ENCODE results near the gene EIF5. TPM values are rescaled to one million over a fixed set of nuclear protein-coding genes. Genes with fewer than 3 reads are reported as not detected.

The EIF5 gene
- 261 TPM in 2 replicates for total RNA-seq

GRCh38 chr14:103333754-103334643 is at the start of gene EIF5:
EIF5 (plus strand) TSS chr14:103334237; CDS start chr14:103335861, 1,624 bp downstream.
- intact Hi-C loops (cut with micrococcal nuclease) = loop anchor here (1.0 to 5.0 kb wide), 3 partner anchors 51 to 1017 kb away; partner anchors contain the start of genes BAG5, COA8, MARK3 and ZNF839
- peak within 1 kb of the TSS; percentile 89 for H3K4me3 Mint-ChIP-seq (ENCODE audit: low read depth)
- DNase-seq (ENCODE audit: low spot score) = peak; percentile 98
- H3K27me3 Mint-ChIP-seq (ENCODE audit: low read depth) = peaks cover 2% of the 10 kb centered on the region
- no peaks in the 10 kb centered on the region for H3K9me3 Mint-ChIP-seq
- H3K36me3 Mint-ChIP-seq (ENCODE audit: low read depth) = peaks cover 44% of the 10 kb centered on the region
- peaks cover 30% of the 10 kb centered on the region for H3K4me1 Mint-ChIP-seq (ENCODE audit: low read depth)
- peak within 1 kb of the TSS; percentile 97 for H3K27ac Mint-ChIP-seq

DNA sequence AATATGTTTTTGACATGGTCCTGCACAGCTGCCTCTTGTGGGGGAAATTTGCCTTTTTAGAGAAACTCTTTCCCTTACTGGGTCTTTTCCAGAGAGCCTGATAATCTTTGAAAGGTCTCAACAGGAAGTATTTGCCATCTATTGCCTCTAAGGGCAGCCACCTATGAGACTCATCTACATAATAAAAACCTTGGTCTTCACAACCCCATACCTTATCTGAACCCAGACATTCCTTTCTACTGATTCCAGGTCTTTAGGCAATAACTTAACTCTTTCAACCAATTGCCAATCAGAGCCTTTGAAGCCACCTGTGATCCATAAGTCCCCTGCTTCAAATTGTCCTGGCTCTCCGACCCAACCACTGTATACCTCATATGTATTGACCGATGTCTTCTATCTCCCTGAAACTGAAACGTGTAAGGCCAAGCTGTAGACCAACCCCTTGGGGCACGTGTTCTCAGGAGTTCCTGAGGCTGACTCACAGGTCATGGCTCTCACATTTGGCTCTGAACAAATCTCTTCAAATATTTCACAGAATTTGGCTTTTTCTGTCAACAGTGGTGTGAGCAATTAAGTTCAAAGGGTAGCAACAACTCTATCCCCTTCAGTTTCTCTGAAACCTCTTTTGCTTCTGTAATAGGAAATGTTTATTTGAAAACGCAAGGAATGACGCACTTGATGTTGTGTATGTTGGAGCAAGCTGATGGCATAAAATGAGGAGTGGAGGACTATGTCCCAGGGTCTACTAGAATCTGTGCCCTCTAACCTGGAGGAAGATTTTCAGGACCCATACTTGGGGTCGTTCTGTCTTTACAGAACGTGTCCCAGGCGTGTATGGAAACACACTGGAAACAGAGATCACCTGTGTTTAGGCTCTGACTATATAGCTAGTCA is 49.2 kb upstream of the EIF5 start:
- Mint-ChIP-seq H3K36me3 (ENCODE audit: low read depth) (no peaks in the 10 kb centered on the region), H3K4me1 (ENCODE audit: low read depth) (no peaks in the 10 kb centered on the region), H3K4me3 (ENCODE audit: low read depth) (no peak overlapping the region), H3K27ac (no peak overlapping the region), H3K9me3 (no peaks in the 10 kb centered on the region), H3K27me3 (ENCODE audit: low read depth) (peaks cover 38% of the 10 kb centered on the region)
- intact Hi-C loops (cut with micrococcal nuclease) = no loop called here
- no peak for DNase-seq (ENCODE audit: low spot score)

DNA sequence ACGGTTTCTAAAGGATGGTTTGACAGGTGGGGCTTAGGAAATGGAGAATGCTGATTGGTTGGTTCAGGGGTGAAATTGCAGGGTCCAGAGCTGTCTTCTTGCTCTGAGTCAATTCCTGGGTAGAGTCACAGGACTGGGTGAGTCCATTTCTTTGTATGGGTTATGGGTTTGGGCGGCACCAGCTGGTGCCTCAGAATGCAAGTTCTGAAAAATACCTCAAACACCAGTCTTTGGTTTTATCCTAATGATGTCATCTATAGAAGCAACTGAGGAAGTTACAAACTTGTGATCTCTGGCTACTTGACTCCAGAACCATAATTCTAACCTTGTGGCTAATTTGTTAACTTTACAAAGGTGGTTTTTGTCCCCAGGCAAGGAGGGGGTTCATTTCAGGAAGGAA is 47.6 kb upstream of the EIF5 start:
- DNase-seq (ENCODE audit: low spot score) = no peak
- Mint-ChIP-seq H3K27me3 (ENCODE audit: low read depth) (peaks cover 29% of the 10 kb centered on the region), H3K4me3 (ENCODE audit: low read depth) (no peak overlapping the region), H3K27ac (no peak overlapping the region), H3K4me1 (ENCODE audit: low read depth) (no peaks in the 10 kb centered on the region), H3K36me3 (ENCODE audit: low read depth) (no peaks in the 10 kb centered on the region), H3K9me3 (no peaks in the 10 kb centered on the region)
- intact Hi-C loops (cut with micrococcal nuclease) = no loop called here

DNA sequence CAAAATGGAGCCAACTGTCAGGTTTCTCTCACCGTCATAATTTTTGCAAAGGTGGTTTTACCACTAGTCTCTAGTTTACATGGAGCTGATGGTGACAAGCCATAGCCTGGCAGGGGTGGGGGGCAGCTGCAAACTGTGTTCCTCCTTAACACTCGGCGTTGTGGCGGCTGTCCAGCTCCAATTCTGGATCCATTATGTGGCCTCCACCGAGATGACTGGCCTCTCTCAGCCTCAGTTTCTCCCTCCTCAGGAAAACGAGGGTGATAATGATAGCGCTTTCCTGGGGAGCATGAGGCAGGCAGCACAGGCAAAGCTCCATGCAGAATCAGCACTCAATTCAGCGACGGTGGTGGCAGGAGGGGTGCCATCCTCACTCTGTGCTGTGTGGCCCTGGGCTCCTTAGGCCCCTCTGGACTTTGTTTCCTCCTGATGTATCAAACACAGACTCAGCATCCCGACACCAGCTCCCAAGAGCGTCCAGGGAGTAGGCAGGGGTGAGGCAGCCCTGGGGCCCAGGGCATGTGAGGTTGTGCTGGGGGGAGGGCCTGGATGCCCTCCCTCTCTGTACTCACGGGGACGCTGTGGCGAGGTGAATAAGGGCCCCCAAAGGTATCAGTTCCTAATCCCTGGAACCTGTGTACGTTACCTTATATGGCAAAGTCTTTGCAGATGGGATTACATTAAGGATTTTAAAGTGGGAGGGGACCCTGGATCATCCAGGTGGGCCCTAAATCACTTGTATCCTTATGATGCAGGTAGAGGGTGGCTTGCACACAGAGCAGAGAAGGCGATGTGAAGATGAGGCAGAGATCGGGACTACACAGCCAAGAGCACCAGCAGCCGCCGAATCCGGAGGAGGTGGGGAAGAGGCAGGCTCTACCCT is 46.8 kb upstream of the EIF5 start:
- Mint-ChIP-seq H3K4me3 (ENCODE audit: low read depth) (no peak overlapping the region), H3K36me3 (ENCODE audit: low read depth) (no peaks in the 10 kb centered on the region), H3K27ac (no peak overlapping the region), H3K4me1 (ENCODE audit: low read depth) (no peaks in the 10 kb centered on the region), H3K27me3 (ENCODE audit: low read depth) (peaks cover 27% of the 10 kb centered on the region), H3K9me3 (no peaks in the 10 kb centered on the region)
- no peak for DNase-seq (ENCODE audit: low spot score)
- intact Hi-C loops (cut with micrococcal nuclease) = no loop called here

GRCh38 chr14:103288076-103288766 is 45.8 kb upstream of the EIF5 start:
- H3K9me3 Mint-ChIP-seq = no peaks in the 10 kb centered on the region
- H3K36me3 Mint-ChIP-seq (ENCODE audit: low read depth) = no peaks in the 10 kb centered on the region
- H3K27ac Mint-ChIP-seq = no peak overlapping the region
- peaks cover 32% of the 10 kb centered on the region for H3K27me3 Mint-ChIP-seq (ENCODE audit: low read depth)
- peaks cover 3% of the 10 kb centered on the region for H3K4me1 Mint-ChIP-seq (ENCODE audit: low read depth)
- no peak overlapping the region for H3K4me3 Mint-ChIP-seq (ENCODE audit: low read depth)
- intact Hi-C loops (cut with micrococcal nuclease) = no loop called here
- no peak for DNase-seq (ENCODE audit: low spot score)

DNA sequence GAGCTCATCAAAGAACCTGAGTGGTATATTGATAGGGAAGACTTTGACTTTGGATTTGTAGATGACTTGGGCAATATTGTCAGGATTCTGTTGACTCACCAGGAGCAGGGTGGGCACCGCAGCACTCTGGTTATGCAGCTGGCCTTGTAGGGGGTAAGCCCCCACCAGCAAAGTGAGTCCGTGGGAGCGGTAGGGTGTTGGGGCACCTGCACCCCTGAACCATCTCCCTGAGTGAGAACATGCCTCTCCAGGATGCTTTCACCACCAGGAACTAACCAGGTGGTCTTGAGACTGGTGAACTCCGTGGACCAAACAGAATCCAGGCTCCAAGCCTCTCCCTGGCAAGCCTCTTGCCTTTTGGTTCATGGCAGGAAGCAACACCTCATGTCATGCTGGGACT is 44.0 kb upstream of the EIF5 start:
- Mint-ChIP-seq H3K27ac (no peak overlapping the region), H3K36me3 (ENCODE audit: low read depth) (no peaks in the 10 kb centered on the region), H3K27me3 (ENCODE audit: low read depth) (peaks cover 28% of the 10 kb centered on the region), H3K4me3 (ENCODE audit: low read depth) (no peak overlapping the region), H3K4me1 (ENCODE audit: low read depth) (peaks cover 3% of the 10 kb centered on the region), H3K9me3 (no peaks in the 10 kb centered on the region)
- intact Hi-C loops (cut with micrococcal nuclease) = no loop called here
- DNase-seq (ENCODE audit: low spot score) = no peak

DNA sequence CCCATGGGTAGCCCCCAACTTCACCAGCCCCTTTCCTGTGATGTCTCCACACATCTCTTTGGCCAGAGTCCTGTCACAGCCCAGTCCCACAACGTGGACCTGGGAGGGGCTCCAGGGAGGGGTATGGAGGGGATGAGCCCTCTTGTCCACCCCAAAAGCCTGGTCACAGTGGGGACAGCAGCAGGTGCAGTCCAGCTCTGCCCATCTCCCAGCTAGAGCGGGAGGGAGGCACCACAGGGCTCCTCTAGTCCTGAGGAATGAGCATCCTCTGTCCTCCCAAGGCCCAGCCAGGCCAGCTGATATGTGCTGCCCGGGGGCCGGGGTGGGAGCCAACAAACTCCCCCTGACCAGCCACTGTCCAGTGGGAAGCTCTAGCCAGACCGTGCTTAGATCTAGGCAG is 43.5 kb upstream of the EIF5 start:
- H3K36me3 Mint-ChIP-seq (ENCODE audit: low read depth) = no peaks in the 10 kb centered on the region
- H3K4me1 Mint-ChIP-seq (ENCODE audit: low read depth) = peaks cover 3% of the 10 kb centered on the region
- no peak overlapping the region for H3K4me3 Mint-ChIP-seq (ENCODE audit: low read depth)
- intact Hi-C loops (cut with micrococcal nuclease) = no loop called here
- no peak for DNase-seq (ENCODE audit: low spot score)
- no peak overlapping the region for H3K27ac Mint-ChIP-seq
- H3K27me3 Mint-ChIP-seq (ENCODE audit: low read depth) = peaks cover 26% of the 10 kb centered on the region
- no peaks in the 10 kb centered on the region for H3K9me3 Mint-ChIP-seq

DNA sequence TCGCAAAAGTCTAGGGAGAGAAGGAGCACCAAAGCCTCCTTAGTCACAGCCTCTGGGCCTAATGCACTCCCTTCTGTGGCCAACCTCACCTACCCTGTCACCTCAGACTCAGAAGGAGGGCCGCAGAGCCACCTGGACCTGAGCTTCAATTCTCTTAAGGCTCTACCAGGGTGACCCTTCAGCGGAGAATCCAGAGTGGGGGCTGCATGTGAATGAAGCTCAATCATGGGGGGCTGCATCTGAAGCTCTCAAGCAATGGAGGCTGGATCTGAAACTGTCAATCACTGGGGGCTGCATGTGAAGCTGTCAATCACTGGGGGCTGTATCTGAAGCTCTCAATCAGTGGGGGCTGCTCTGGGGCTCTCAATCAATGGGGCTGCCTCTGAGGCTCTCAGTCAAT is 43.1 kb upstream of the EIF5 start:
- no peak overlapping the region for H3K27ac Mint-ChIP-seq
- H3K27me3 Mint-ChIP-seq (ENCODE audit: low read depth) = peaks cover 26% of the 10 kb centered on the region

GRCh38 chr14:103292426-103293374 is 41.3 kb upstream of the EIF5 start:
- H3K4me1 Mint-ChIP-seq (ENCODE audit: low read depth) = peaks cover 3% of the 10 kb centered on the region
- peaks cover 26% of the 10 kb centered on the region for H3K27me3 Mint-ChIP-seq (ENCODE audit: low read depth)
- peak; percentile 54 for DNase-seq (ENCODE audit: low spot score)
- H3K27ac Mint-ChIP-seq = no peak overlapping the region
- intact Hi-C loops (cut with micrococcal nuclease) = loop anchor here (2.0 kb wide), 2 partner anchors 188 to 214 kb away; no protein-coding TSS in a partner anchor
- H3K4me3 Mint-ChIP-seq (ENCODE audit: low read depth) = no peak overlapping the region
- H3K9me3 Mint-ChIP-seq = no peaks in the 10 kb centered on the region
- no peaks in the 10 kb centered on the region for H3K36me3 Mint-ChIP-seq (ENCODE audit: low read depth)

More for the DNA sequence above, 43.1 kb upstream of the EIF5 start:
- H3K4me1 Mint-ChIP-seq (ENCODE audit: low read depth) = peaks cover 3% of the 10 kb centered on the region
- H3K36me3 Mint-ChIP-seq (ENCODE audit: low read depth) = no peaks in the 10 kb centered on the region
- intact Hi-C loops (cut with micrococcal nuclease) = no loop called here
- H3K9me3 Mint-ChIP-seq = no peaks in the 10 kb centered on the region
- H3K4me3 Mint-ChIP-seq (ENCODE audit: low read depth) = no peak overlapping the region
- DNase-seq (ENCODE audit: low spot score) = no peak

DNA sequence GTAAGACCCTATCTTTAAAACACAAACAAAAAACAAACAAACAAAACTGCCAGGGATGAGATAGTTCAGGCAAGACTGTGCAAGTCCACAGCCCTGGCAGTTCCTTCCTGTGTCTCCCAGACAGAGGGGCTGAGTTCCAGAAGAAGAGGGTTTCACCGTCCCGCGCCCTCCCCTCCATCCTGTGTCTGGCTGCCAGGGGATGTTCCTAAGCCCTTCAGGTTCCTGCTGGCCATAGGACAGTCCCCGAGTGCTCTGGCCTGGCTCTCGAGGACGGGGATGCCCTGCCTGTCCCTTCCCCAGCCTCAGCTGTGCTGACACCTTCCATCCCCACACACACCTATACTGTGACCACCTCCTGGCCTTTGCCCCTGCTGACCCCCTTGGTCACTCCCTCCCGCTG is 40.6 kb upstream of the EIF5 start:
- Mint-ChIP-seq H3K4me1 (ENCODE audit: low read depth) (peaks cover 3% of the 10 kb centered on the region), H3K27me3 (ENCODE audit: low read depth) (peaks cover 24% of the 10 kb centered on the region), H3K9me3 (no peaks in the 10 kb centered on the region), H3K27ac (no peak overlapping the region), H3K4me3 (ENCODE audit: low read depth) (no peak overlapping the region), H3K36me3 (ENCODE audit: low read depth) (no peaks in the 10 kb centered on the region)
- intact Hi-C loops (cut with micrococcal nuclease) = loop anchor here (2.0 kb wide), 2 partner anchors 189 to 215 kb away; no protein-coding TSS in a partner anchor
- no peak for DNase-seq (ENCODE audit: low spot score)

DNA sequence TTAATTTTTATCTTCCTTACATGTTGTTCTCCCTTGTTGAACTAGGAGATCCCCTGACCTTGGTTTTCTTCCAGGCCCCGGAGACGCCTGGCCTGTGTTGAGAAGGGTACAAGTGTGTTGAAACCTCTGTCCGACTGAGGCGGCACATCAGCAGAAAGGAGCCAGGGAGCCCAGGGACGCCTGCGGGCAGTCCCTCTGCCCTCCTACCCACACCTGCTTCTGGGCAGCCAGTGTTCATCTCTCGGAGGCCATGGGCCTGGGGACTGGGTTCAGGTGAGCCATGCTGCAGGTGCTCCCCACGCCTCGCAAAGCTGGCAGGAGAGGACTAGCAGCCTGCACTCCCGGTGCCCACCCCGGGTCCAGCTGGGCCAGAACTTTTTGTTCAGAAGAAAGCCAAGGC is 39.9 kb upstream of the EIF5 start:
- intact Hi-C loops (cut with micrococcal nuclease) = no loop called here
- Mint-ChIP-seq H3K36me3 (ENCODE audit: low read depth) (no peaks in the 10 kb centered on the region), H3K27ac (no peak overlapping the region), H3K4me3 (ENCODE audit: low read depth) (no peak overlapping the region), H3K9me3 (no peaks in the 10 kb centered on the region), H3K4me1 (ENCODE audit: low read depth) (peaks cover 3% of the 10 kb centered on the region), H3K27me3 (ENCODE audit: low read depth) (peaks cover 23% of the 10 kb centered on the region)
- no peak for DNase-seq (ENCODE audit: low spot score)

Data from activated T-helper 2 cell treated with anti-CD3 and anti-CD28 coated beads, Interferon-gamma antibody, Interleukin-2, Interleukin-4, amounts not matched to agents 10 μg/mL and 5 μg/mL and 100 μg/mL, durations not matched to agents 14 hours and 24 hours and 36 hours (primary cell).